ENCODE data around the gene RABL2A. TPM values are rescaled to one million over a fixed set of nuclear protein-coding genes. Genes with fewer than 3 reads are reported as not detected.
"Not testable (repeated sequence)": the region's sequence is repeated elsewhere in the genome, so short reads cannot be mapped to it uniquely, and the experiment has no call there.

RABL2A gene
- total and polyA plus RNA-seq, 5 donors = 8.5 to 11.8 (median 10.2) TPM

DNA sequence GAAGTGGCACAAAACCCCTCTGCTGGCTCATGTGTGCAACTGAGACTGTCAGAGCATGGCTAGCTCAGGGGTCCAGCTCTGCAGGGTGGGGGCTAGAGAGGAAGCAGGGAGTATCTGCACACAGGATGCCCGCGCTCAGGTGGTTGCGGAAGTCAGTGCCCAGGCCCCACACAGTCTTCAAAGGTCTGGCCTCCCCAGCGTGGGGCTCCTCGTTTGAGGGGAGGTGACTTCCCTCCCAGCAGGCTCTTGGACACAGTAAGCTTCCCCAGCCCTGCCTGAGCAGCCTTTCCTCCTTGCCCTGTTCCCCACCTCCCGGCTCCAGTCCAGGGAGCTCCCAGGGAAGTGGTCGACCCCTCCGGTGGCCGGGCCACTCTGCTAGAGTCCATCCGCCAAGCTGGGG, 29.9 kb upstream of the RABL2A start:
- DNase-seq; H3K9me3 ChIP-seq (ENCODE audit: control insufficient read depth, low read length); H3K4me1 ChIP-seq (ENCODE audit: control insufficient read depth, insufficient read depth, low read length); H3K4me3 ChIP-seq (ENCODE audit: low read length); intact Hi-C loops (cut with DNase I); ATAC-seq; H3K27ac ChIP-seq (ENCODE audit: low read length); H3K27me3 ChIP-seq (ENCODE audit: control insufficient read depth, insufficient read depth): not testable (repeated sequence)
- WGBS = 91% methylated on average over 10 of the region's 10 CpGs

DNA sequence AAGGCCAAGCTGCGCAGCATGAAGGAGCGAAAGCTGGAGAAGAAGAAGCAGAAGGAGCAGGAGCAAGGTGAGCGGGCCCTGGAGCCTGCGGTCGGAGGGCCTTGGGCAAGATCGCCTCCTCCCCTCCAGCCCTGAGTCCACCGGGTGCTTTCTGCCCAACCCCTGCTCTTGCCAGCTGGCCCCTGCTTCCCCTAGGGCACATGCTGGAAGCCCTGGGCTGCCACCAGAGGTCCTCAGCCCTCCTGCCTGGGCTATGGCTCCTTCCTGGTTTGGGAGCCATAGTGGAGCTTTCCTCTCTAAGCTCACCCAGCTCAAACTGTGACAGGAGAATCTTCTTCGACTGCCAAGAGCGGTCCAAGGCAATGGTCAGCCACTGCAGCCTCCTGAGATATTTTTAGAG, 29.5 kb upstream of the RABL2A start:
- intact Hi-C loops (cut with DNase I); DNase-seq: not testable (repeated sequence)
- WGBS = 67% methylated on average over 2 of the region's 9 CpGs

DNA sequence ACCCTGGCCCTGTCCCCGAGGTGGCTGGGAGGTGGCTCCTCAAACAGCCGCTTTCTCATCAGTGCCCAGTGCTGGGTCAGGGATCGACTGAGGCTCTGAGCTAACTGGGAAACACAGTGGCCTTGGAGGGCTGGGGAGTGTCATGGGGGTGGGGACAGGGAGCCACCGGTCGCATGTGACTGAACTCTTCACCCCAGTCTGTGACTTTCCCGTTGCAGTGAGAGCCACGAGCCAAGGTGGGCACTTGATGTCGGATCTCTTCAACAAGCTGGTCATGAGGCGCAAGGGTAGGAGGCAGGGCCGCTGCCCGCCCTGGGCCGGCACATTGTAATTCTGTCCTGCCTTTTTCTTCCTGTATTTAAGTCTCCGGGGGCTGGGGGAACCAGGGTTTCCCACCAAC, 28.9 kb upstream of the RABL2A start:
- H3K27me3 ChIP-seq (ENCODE audit: control insufficient read depth, insufficient read depth); H3K9me3 ChIP-seq (ENCODE audit: control insufficient read depth, low read length); intact Hi-C loops (cut with DNase I); H3K27ac ChIP-seq (ENCODE audit: low read length); H3K4me1 ChIP-seq (ENCODE audit: control insufficient read depth, insufficient read depth, low read length); ATAC-seq; H3K4me3 ChIP-seq (ENCODE audit: low read length): not testable (repeated sequence)
- peak; percentile 11 to 62 (median 57) for DNase-seq
- WGBS = 72% methylated on average over 12 of the region's 13 CpGs

More for the DNA sequence above, 29.5 kb upstream of the RABL2A start:
- H3K4me3 ChIP-seq (ENCODE audit: low read length); ATAC-seq; H3K27ac ChIP-seq (ENCODE audit: low read length); H3K27me3 ChIP-seq (ENCODE audit: control insufficient read depth, insufficient read depth); H3K4me1 ChIP-seq (ENCODE audit: control insufficient read depth, insufficient read depth, low read length); H3K9me3 ChIP-seq (ENCODE audit: control insufficient read depth, low read length): not testable (repeated sequence)

DNA sequence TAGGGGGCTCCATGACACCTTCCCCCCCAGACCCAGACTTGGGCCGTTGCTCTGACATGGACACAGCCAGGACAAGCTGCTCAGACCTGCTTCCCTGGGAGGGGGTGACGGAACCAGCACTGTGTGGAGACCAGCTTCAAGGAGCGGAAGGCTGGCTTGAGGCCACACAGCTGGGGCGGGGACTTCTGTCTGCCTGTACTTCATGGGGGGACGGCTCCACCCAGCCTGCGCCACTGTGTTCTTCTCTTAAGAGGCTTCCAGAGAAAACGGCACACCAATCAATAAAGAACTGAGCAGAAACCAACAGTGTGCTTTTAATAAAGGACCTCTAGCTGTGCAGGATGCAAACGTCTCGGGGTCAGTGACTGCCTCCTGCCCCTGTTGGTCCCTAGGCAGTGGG, 28.3 kb upstream of the RABL2A start:
- H3K9me3 ChIP-seq (ENCODE audit: control insufficient read depth, low read length); H3K27ac ChIP-seq (ENCODE audit: low read length); H3K27me3 ChIP-seq (ENCODE audit: control insufficient read depth, insufficient read depth); H3K4me3 ChIP-seq (ENCODE audit: low read length); intact Hi-C loops (cut with DNase I); DNase-seq; H3K4me1 ChIP-seq (ENCODE audit: control insufficient read depth, insufficient read depth, low read length); ATAC-seq: not testable (repeated sequence)
- 74% methylated on average over 5 of the region's 9 CpGs for WGBS

GRCh38 chr2:113599208-113599607, 27.9 kb upstream of the RABL2A start:
- intact Hi-C loops (cut with DNase I); DNase-seq; H3K27ac ChIP-seq (ENCODE audit: low read length): not testable (repeated sequence)

GRCh38 chr2:113602040-113602769, 24.9 kb upstream of the RABL2A start:
- ATAC-seq = peak; percentile 47 to 58
- DNase-seq = peak; percentile 52 to 87 (median 81)
- WGBS = 87% methylated on average over 51 of the region's 51 CpGs
- intact Hi-C loops (cut with DNase I); H3K27me3 ChIP-seq (ENCODE audit: control insufficient read depth, insufficient read depth); H3K9me3 ChIP-seq (ENCODE audit: control insufficient read depth, low read length); H3K4me1 ChIP-seq (ENCODE audit: control insufficient read depth, insufficient read depth, low read length); H3K27ac ChIP-seq (ENCODE audit: low read length); H3K4me3 ChIP-seq (ENCODE audit: low read length): not testable (repeated sequence)

More at GRCh38 chr2:113599208-113599607, 27.9 kb upstream of the RABL2A start:
- not testable (repeated sequence) for H3K4me3 ChIP-seq (ENCODE audit: low read length); ATAC-seq; H3K27me3 ChIP-seq (ENCODE audit: control insufficient read depth, insufficient read depth); H3K9me3 ChIP-seq (ENCODE audit: control insufficient read depth, low read length); H3K4me1 ChIP-seq (ENCODE audit: control insufficient read depth, insufficient read depth, low read length)
- 32% methylated on average over 2 of the region's 2 CpGs for WGBS

DNA sequence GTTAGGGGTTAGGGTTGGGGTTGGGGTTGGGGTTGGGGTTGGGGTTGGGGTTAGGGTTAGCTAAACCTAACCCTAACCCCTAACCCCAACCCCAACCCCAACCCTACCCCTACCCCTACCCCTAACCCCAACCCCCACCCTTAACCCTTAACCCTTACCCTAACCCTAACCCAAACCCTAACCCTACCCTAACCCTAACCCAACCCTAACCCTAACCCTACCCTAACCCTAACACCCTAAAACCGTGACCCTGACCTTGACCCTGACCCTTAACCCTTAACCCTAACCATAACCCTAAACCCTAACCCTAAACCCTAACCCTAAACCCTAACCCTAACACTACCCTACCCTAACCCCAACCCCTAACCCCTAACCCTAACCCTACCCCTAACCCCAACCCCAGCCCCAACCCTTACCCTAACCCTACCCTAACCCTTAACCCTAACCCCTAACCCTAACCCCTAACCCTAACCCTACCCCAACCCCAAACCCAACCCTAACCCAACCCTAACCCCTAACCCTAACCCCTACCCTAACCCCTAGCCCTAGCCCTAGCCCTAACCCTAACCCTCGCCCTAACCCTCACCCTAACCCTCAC, 24.1 kb upstream of the RABL2A start:
- Histone ChIP-seq H3K4me1 (ENCODE audit: control insufficient read depth, insufficient read depth, low read length) (no peaks in the 10 kb centered on the region), H3K4me3 (ENCODE audit: low read length) (peak overlapping the region; percentile 54), H3K9me3 (ENCODE audit: control insufficient read depth, low read length) (no peaks in the 10 kb centered on the region), H3K27ac (ENCODE audit: low read length) (peak overlapping the region; percentile 93), H3K27me3 (ENCODE audit: control insufficient read depth, insufficient read depth) (no peaks in the 10 kb centered on the region)
- ATAC-seq (peak; percentile 93), DNase-seq (no peak)
- 43% methylated on average over 2 of the region's 2 CpGs for WGBS
- intact Hi-C loops (cut with DNase I) = no loop called here

GRCh38 chr2:113603467-113604084, 23.5 kb upstream of the RABL2A start:
- H3K27ac ChIP-seq (ENCODE audit: low read length) = peak overlapping the region; percentile 93
- intact Hi-C loops (cut with DNase I); H3K4me1 ChIP-seq (ENCODE audit: control insufficient read depth, insufficient read depth, low read length); H3K9me3 ChIP-seq (ENCODE audit: control insufficient read depth, low read length); H3K27me3 ChIP-seq (ENCODE audit: control insufficient read depth, insufficient read depth): not testable (repeated sequence)
- H3K4me3 ChIP-seq (ENCODE audit: low read length) = peak overlapping the region; percentile 54
- DNase-seq = peak; percentile 87 to 96 (median 95)
- WGBS = 1% methylated on average over 84 of the region's 84 CpGs
- peak; percentile 94 to 98 for ATAC-seq

DNA sequence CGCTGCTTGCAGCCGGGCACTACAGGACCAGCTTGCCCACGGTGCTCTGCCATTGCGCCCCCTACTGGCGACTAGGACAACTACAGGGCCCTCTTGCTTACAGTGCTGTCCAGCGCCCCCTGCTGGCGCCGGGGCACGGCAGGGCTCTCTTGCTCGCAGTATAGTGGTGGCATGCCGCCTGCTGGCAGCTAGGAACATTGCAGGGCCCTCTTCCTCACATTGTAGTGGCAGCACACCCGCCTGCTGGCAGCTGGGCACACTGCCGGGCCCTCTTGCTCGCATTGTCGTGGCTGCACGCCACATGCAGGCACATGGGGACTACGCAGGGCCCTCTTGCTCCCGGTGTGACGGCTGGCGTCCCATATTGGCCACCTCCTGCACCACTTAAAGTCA, 23.0 kb upstream of the RABL2A start:
- H3K9me3 ChIP-seq (ENCODE audit: control insufficient read depth, low read length); intact Hi-C loops (cut with DNase I); H3K27me3 ChIP-seq (ENCODE audit: control insufficient read depth, insufficient read depth); ATAC-seq; H3K4me1 ChIP-seq (ENCODE audit: control insufficient read depth, insufficient read depth, low read length): not testable (repeated sequence)
- Histone ChIP-seq H3K4me3 (ENCODE audit: low read length) (peak overlapping the region; percentile 50), H3K27ac (ENCODE audit: low read length) (peak overlapping the region; percentile 87)
- WGBS = 0% methylated on average over 20 of the region's 20 CpGs
- DNase-seq = peak; percentile 92 to 97 (median 97)

DNA sequence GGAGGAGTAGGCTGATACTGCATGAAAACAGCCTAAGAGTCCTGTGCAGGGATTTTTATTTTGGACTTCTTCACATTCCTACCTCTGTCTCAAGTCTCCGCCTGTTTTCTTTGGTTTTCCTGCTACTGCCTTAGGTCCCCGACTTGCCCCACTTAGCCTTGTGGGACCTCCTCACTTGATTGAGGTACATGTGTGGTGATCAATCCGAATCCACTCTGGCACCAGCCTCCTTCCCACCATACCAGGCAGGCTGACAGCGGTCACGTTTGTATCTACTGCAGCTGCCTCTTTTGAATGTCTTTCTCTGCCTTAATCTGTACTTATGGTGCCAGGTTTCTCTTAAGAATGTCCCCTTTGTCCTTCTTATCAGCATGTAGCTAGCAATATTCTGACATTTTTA, 22.4 kb upstream of the RABL2A start:
- H3K4me1 ChIP-seq (ENCODE audit: control insufficient read depth, insufficient read depth, low read length); DNase-seq; H3K9me3 ChIP-seq (ENCODE audit: control insufficient read depth, low read length); H3K4me3 ChIP-seq (ENCODE audit: low read length); H3K27me3 ChIP-seq (ENCODE audit: control insufficient read depth, insufficient read depth); intact Hi-C loops (cut with DNase I); ATAC-seq; H3K27ac ChIP-seq (ENCODE audit: low read length): not testable (repeated sequence)
- 71% methylated on average over 5 of the region's 5 CpGs for WGBS

- H3K27ac ChIP-seq (ENCODE audit: low read length); H3K4me1 ChIP-seq (ENCODE audit: control insufficient read depth, insufficient read depth, low read length); ATAC-seq; DNase-seq; H3K9me3 ChIP-seq (ENCODE audit: control insufficient read depth, low read length); H3K4me3 ChIP-seq (ENCODE audit: low read length); intact Hi-C loops (cut with DNase I); H3K27me3 ChIP-seq (ENCODE audit: control insufficient read depth, insufficient read depth): not testable (repeated sequence)
- WGBS = 46% methylated on average over 1 of the region's 1 CpG
Observed at GRCh38 chr2:113606036-113606435, 21.0 kb upstream of the RABL2A start.

Data from right cardiac atrium (tissue), 5 donors.